ENCODE measurements around the gene SP140L. TPM values are rescaled to one million over a fixed set of nuclear protein-coding genes. Genes with fewer than 3 reads are reported as not detected.

Gene SP140L
- total RNA-seq, 4 donors from 2014 or later: 6.5 to 18.6 (median 8.4) TPM

GRCh38 chr2:230414302-230414701 lies 87.3 kb downstream of the SP140L start:
- WGBS, 2 donors: 95 to 98% methylated on average over 6 of the region's 6 CpGs
- intact Hi-C loops (cut with DNase I): no loop called here
- Histone ChIP-seq H3K4me3 (replicated peaks in 1 of 3) (no peak overlapping the region), H3K27ac (no peak overlapping the region), H3K36me3 (no peaks in the 10 kb centered on the region), H3K9me3 (no peaks in the 10 kb centered on the region), H3K27me3 (no peaks in the 10 kb centered on the region), H3K4me1 (peaks cover 19 to 41% of the 10 kb centered on the region in 2 donors)
- DNase-seq: no peak
- TF ChIP-seq, protein P1, sequence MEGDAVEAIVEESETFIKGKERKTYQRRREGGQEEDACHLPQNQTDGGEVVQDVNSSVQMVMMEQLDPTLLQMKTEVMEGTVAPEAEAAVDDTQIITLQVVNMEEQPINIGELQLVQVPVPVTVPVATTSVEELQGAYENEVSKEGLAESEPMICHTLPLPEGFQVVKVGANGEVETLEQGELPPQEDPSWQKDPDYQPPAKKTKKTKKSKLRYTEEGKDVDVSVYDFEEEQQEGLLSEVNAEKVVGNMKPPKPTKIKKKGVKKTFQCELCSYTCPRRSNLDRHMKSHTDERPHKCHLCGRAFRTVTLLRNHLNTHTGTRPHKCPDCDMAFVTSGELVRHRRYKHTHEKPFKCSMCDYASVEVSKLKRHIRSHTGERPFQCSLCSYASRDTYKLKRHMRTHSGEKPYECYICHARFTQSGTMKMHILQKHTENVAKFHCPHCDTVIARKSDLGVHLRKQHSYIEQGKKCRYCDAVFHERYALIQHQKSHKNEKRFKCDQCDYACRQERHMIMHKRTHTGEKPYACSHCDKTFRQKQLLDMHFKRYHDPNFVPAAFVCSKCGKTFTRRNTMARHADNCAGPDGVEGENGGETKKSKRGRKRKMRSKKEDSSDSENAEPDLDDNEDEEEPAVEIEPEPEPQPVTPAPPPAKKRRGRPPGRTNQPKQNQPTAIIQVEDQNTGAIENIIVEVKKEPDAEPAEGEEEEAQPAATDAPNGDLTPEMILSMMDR (IDR thresholded peaks at IDR 0.05): no peak
- no peak for TF ChIP-seq POLR2A (IDR thresholded peaks at IDR 0.05)

GRCh38 chr2:230416061-230416721 lies 89.2 kb downstream of the SP140L start, which contains the start of gene SP100:
SP100 (plus strand) TSS chr2:230416201; CDS start chr2:230416297, 96 bp downstream.
- no peaks in the 10 kb centered on the region for H3K27me3 ChIP-seq
- intact Hi-C loops (cut with DNase I): no loop called here
- peaks cover 17 to 45% of the 10 kb centered on the region in 2 donors for H3K4me1 ChIP-seq
- no peaks in the 10 kb centered on the region for H3K36me3 ChIP-seq
- H3K27ac ChIP-seq: peak within 1 kb of the TSS; percentile 70 to 93 (median 89)
- peak; percentile 68 to 79 for DNase-seq
- TF ChIP-seq, protein P1 (IDR thresholded peaks at IDR 0.05): no peak
- peak in 1 of 2 donors; percentile 73 for TF ChIP-seq POLR2A (IDR thresholded peaks at IDR 0.05)
- 10 to 14% methylated on average over 12 of the region's 12 CpGs for WGBS, 2 donors
- no peaks in the 10 kb centered on the region for H3K9me3 ChIP-seq
- peak within 1 kb of the TSS in 2 of 3 donors; percentile 31 to 57 for H3K4me3 ChIP-seq (replicated peaks in 1 of 3)

- 70 to 83% methylated on average over 4 of the region's 4 CpGs for WGBS, 2 donors
- no peaks in the 10 kb centered on the region for H3K27me3 ChIP-seq
- no peak for DNase-seq
- peak overlapping the region in 1 of 3 donors; percentile 31 for H3K4me3 ChIP-seq (replicated peaks in 1 of 3)
- H3K9me3 ChIP-seq: no peaks in the 10 kb centered on the region
- peak overlapping the region in 2 of 3 donors; percentile 89 to 93 for H3K27ac ChIP-seq
- no peaks in the 10 kb centered on the region for H3K36me3 ChIP-seq
- no peak for TF ChIP-seq POLR2A (IDR thresholded peaks at IDR 0.05)
- TF ChIP-seq, protein P1 (IDR thresholded peaks at IDR 0.05): no peak
- intact Hi-C loops (cut with DNase I): no loop called here
- H3K4me1 ChIP-seq: peaks cover 13 to 50% of the 10 kb centered on the region in 2 donors
Observed at GRCh38 chr2:230417436-230417835, 90.4 kb downstream of the SP140L start.

- Histone ChIP-seq H3K27me3 (no peaks in the 10 kb centered on the region), H3K9me3 (no peaks in the 10 kb centered on the region), H3K4me3 (replicated peaks in 1 of 3) (peak overlapping the region in 2 of 3 donors; percentile 7), H3K4me1 (peaks cover 14 to 57% of the 10 kb centered on the region in 2 donors), H3K36me3 (no peaks in the 10 kb centered on the region), H3K27ac (peak overlapping the region in 1 of 3 donors; percentile 19)
- no peak for DNase-seq
- TF ChIP-seq, protein P1 (IDR thresholded peaks at IDR 0.05): no peak
- no peak for TF ChIP-seq POLR2A (IDR thresholded peaks at IDR 0.05)
- intact Hi-C loops (cut with DNase I): no loop called here
- 69% methylated on average over 9 of the region's 9 CpGs for WGBS, 2 donors
Observed at GRCh38 chr2:230418341-230419016, 91.5 kb downstream of the SP140L start.

DNA sequence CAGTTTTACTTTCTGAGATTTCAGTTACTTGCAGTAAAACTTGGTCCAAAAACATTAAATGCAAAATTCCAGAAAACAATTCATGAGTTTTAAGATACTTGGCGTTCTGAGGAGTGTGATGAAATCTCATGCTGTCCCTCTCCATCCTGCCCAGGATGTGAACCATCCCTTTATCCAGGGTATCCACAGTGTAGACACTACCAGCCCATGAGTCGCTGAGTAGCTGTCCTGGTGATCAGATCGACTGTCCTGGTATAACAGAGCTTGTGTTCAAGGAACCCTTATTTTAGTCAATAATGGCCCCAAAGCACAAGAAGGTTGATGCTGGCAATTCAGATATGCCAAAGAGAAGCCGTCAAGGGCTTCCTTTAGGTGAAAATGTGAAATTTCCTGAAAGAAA lies 92.2 kb downstream of the SP140L start:
- peak overlapping the region in 1 of 3 donors; percentile 7 for H3K4me3 ChIP-seq (replicated peaks in 1 of 3)

More for the DNA sequence above, 92.2 kb downstream of the SP140L start:
- intact Hi-C loops (cut with DNase I): no loop called here
- no peak for TF ChIP-seq POLR2A (IDR thresholded peaks at IDR 0.05)
- TF ChIP-seq, protein P1 (IDR thresholded peaks at IDR 0.05): no peak
- Histone ChIP-seq H3K27me3 (no peaks in the 10 kb centered on the region), H3K27ac (no peak overlapping the region), H3K9me3 (no peaks in the 10 kb centered on the region), H3K4me1 (peaks cover 16 to 64% of the 10 kb centered on the region in 2 donors), H3K36me3 (no peaks in the 10 kb centered on the region)
- WGBS, 2 donors: 86 to 88% methylated on average over 4 of the region's 4 CpGs
- no peak for DNase-seq

Measured in thyroid gland (tissue), 4 donors.